Uterus (tissue), 4 donors: Measurements from ENCODE around the gene TMEM143. TPM values are rescaled to one million over a fixed set of nuclear protein-coding genes. Genes with fewer than 3 reads are reported as not detected.
"Not testable (repeated sequence)": the region's sequence is repeated elsewhere in the genome, so short reads cannot be mapped to it uniquely, and the experiment has no call there.

ENCODE experiments used
- DNase-seq, 2 donors: peaks; one replicate each; pipeline ENCODE4 v3.0.0-alpha.2; 2019 to 2020
- H3K27ac ChIP-seq, 2 donors: fragments of 200-600 bp; sonication (generic); 1 replicate in 1 of 2; 2 replicates in 1 of 2; pipeline ENCODE4 v1.5.1; 2016 to 2018
- H3K27me3 ChIP-seq, 2 donors: fragments of 200-600 bp; sonication (generic); one replicate each; pipeline ENCODE4 v1.5.1; 2018 to 2019; ENCODE audit warnings: control low read depth in 1 of 2
- H3K36me3 ChIP-seq, 2 donors: fragments of 200-600 bp; sonication (generic); one replicate each; pipeline ENCODE4 v1.5.1; 2019; ENCODE audit warnings: control low read depth in 1 of 2
- H3K4me1 ChIP-seq, 2 donors: fragments of 200-600 bp; sonication (generic); one replicate each; pipeline ENCODE4 v1.5.1; 2018 to 2019; ENCODE audit warnings: control low read depth in 1 of 2
- H3K4me3 ChIP-seq, 2 donors: fragments of 200-600 bp; sonication (generic); 1 replicate in 1 of 2; 2 replicates in 1 of 2; pipeline ENCODE4 v1.5.1; 2018 to 2019; ENCODE audit warnings: mild to moderate bottlenecking in 1 of 2
- H3K9me3 ChIP-seq, 2 donors: fragments of 200-600 bp; sonication (generic); one replicate each; pipeline ENCODE4 v1.5.1; 2019; ENCODE audit warnings: control low read depth in 1 of 2
- POLR2A ChIP-seq, 2 donors: fragments of 450-650 bp; IDR thresholded peaks; one replicate each; pipeline ENCODE4 v1.6.1; 2016; ENCODE audit warnings: antibody characterized with exemption in 2 of 2, mild to moderate bottlenecking in 1 of 2, moderate library complexity in 1 of 2
- intact Hi-C: fragments of 100-400 bp; cut with DNase I; formaldehyde crosslinking; loops from one replicate; pipeline ENCODE4 v1.15.1; 2023; ENCODE audit warnings: low total_unique reads
- total RNA-seq, 4 donors: library from RNA; depleted of rRNA in 3 of 4; stranded (reverse); fragments of >200 nt in 3 of 4; gene quantifications; one replicate each; pipeline versions ENCODE4 v1.1.0 to v1.2.4, GENCODE V29; 2014 to 2023
- TF ChIP-seq, protein P1 (sequence below), 4 experiments: fragments of 200-600 bp in 2 of 4; fragments of 450-650 bp in 2 of 4; sonication (generic) in 2 of 4; IDR thresholded peaks; one replicate each; pipeline ENCODE4 v1.5.1; 2016 to 2019; ENCODE audit warnings: antibody characterized with exemption in 4 of 4, mild to moderate bottlenecking in 2 of 4, moderate library complexity in 1 of 4
- donor health status: DM: yes; HTN: yes; CAD: no.

Gene TMEM143
- total RNA-seq, 4 donors from 2014 or later = 0.88 to 6.7 (median 5.8) TPM

- no peak overlapping the region for H3K4me3 ChIP-seq
- H3K27me3 ChIP-seq = no peaks in the 10 kb centered on the region
- TF ChIP-seq, protein P1, sequence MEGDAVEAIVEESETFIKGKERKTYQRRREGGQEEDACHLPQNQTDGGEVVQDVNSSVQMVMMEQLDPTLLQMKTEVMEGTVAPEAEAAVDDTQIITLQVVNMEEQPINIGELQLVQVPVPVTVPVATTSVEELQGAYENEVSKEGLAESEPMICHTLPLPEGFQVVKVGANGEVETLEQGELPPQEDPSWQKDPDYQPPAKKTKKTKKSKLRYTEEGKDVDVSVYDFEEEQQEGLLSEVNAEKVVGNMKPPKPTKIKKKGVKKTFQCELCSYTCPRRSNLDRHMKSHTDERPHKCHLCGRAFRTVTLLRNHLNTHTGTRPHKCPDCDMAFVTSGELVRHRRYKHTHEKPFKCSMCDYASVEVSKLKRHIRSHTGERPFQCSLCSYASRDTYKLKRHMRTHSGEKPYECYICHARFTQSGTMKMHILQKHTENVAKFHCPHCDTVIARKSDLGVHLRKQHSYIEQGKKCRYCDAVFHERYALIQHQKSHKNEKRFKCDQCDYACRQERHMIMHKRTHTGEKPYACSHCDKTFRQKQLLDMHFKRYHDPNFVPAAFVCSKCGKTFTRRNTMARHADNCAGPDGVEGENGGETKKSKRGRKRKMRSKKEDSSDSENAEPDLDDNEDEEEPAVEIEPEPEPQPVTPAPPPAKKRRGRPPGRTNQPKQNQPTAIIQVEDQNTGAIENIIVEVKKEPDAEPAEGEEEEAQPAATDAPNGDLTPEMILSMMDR (IDR thresholded peaks at IDR 0.05) = no peak
- no peak for TF ChIP-seq POLR2A (IDR thresholded peaks at IDR 0.05)
- no peaks in the 10 kb centered on the region for H3K36me3 ChIP-seq
- H3K27ac ChIP-seq = peak overlapping the region; percentile 36 to 54
- intact Hi-C loops = no loop called here
- DNase-seq = no peak
- H3K4me1 ChIP-seq = no peaks in the 10 kb centered on the region
- H3K9me3 ChIP-seq = no peaks in the 10 kb centered on the region
These were observed 53.5 kb downstream of the TMEM143 start for GRCh38 chr19:48310227-48310626.

DNA sequence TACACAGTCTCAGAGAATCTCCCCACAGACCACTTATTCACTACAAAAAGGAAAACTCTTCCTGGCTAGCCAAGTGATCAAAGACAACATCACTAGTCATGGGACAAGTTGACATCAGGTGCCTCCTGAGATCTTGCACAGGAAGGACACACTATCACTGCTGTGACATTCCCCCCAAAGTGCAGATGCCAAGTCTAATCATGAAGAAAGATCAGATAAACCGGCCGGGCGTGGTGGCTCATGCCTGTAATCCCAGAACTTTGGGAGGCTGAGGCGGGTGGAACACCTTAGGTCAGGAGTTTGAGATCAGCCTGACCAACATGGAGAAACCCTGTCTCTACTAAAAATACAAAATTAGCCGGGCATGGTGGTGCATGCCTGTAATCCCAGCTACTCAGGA lies 54.0 kb downstream of the TMEM143 start:
- H3K36me3 ChIP-seq, H3K9me3 ChIP-seq, H3K4me1 ChIP-seq, intact Hi-C loops, H3K4me3 ChIP-seq, DNase-seq, H3K27me3 ChIP-seq: not testable (repeated sequence)
- peak overlapping the region; percentile 36 to 54 for H3K27ac ChIP-seq

GRCh38 chr19:48308631-48309586 lies 54.8 kb downstream of the TMEM143 start:
- Histone ChIP-seq H3K27ac (peak overlapping the region in 1 of 2 donors; percentile 54), H3K4me1 (no peaks in the 10 kb centered on the region), H3K36me3 (no peaks in the 10 kb centered on the region), H3K9me3 (no peaks in the 10 kb centered on the region), H3K27me3 (no peaks in the 10 kb centered on the region), H3K4me3 (no peak overlapping the region)
- intact Hi-C loops = no loop called here
- TF ChIP-seq, protein P1 (IDR thresholded peaks at IDR 0.05) = no peak
- no peak for TF ChIP-seq POLR2A (IDR thresholded peaks at IDR 0.05)
- DNase-seq = no peak

GRCh38 chr19:48303866-48304265 lies 59.9 kb downstream of the TMEM143 start:
- intact Hi-C loops = no loop called here
- H3K27me3 ChIP-seq = no peaks in the 10 kb centered on the region
- no peak for DNase-seq

GRCh38 chr19:48303367-48303766 lies 60.4 kb downstream of the TMEM143 start:
- Histone ChIP-seq H3K4me1 (no peaks in the 10 kb centered on the region), H3K27me3 (no peaks in the 10 kb centered on the region), H3K4me3 (no peak overlapping the region), H3K27ac (no peak overlapping the region), H3K9me3 (no peaks in the 10 kb centered on the region), H3K36me3 (no peaks in the 10 kb centered on the region)
- intact Hi-C loops = no loop called here
- DNase-seq = no peak
- TF ChIP-seq, protein P1 (IDR thresholded peaks at IDR 0.05) = no peak
- TF ChIP-seq POLR2A (IDR thresholded peaks at IDR 0.05) = no peak

More at GRCh38 chr19:48303866-48304265, 59.9 kb downstream of the TMEM143 start:
- no peaks in the 10 kb centered on the region for H3K4me1 ChIP-seq
- H3K36me3 ChIP-seq = no peaks in the 10 kb centered on the region
- H3K27ac ChIP-seq = no peak overlapping the region
- H3K9me3 ChIP-seq = no peaks in the 10 kb centered on the region
- no peak for TF ChIP-seq POLR2A (IDR thresholded peaks at IDR 0.05)
- TF ChIP-seq, protein P1 (IDR thresholded peaks at IDR 0.05) = no peak
- no peak overlapping the region for H3K4me3 ChIP-seq
